Hematopoietic multipotent progenitor cell treated with erythropoietin and hydrocortisone succinate and interleukin-3 and kit ligand, for 17 days (in vitro differentiated cells): ENCODE data around the gene FMN1.

Experiments used
- DNase-seq: peaks from one replicate; pipeline ENCODE4 v3.0.0-alpha.2; 2015; ENCODE audit warnings: low spot score

FMN1 gene

DNA sequence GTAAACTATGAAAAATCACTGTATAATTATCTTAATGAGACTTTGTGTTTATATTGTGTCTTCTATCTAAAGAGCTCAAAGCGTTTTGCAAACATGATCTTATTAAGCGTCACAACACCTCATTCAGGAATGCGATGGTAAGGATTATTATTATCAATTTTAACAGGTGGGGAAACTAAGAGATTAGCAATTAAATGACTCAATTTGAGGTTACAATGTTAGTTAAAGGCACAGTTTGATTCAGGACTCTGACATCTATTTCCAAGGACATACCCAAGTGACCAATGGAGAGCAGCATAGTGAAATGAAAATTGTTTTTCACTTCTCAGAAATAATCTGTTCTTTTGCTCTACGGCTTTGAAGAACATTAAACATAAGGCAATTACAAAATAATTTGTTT is 74.6 kb downstream of the FMN1 start:
- DNase-seq: no peak

DNA sequence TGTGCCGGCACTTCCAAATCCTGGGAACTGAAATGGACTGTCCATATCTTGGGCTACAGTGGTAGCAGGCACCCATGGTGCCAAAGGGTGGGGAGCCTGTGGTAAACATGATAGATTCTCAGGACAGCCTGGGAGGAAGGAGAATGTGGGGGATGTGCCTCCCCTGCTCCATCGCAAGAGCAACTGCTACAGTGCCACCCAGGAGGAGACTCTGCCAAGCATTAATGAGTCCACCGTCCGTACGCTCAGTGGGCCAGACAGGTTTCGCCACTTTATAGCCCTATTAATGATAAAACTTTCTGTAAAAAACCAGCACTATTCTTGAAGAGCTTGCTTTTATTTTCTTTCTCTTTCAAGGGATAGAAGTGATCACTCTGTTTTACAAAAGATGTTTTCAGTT is 75.2 kb downstream of the FMN1 start:
- DNase-seq: no peak

DNA sequence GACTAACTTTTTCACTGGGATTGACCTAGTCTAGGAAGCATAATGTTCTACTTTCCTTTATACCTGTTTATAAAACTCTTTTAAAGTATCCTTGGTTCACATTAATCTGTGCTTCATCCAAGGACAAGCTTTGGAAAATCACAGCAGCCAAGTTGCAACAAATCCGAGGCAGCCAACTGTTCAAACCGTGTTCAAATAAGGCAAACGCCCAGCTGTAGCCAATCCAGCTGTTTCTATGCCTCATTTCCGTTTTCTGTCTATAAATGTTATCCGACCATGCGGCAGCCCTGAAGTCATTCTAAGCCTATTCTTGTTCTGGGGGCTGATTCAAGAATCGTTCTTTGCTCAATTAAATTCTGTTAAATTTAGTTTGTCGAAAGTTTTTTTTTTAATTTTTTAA is 78.3 kb downstream of the FMN1 start:
- no peak for DNase-seq

DNA sequence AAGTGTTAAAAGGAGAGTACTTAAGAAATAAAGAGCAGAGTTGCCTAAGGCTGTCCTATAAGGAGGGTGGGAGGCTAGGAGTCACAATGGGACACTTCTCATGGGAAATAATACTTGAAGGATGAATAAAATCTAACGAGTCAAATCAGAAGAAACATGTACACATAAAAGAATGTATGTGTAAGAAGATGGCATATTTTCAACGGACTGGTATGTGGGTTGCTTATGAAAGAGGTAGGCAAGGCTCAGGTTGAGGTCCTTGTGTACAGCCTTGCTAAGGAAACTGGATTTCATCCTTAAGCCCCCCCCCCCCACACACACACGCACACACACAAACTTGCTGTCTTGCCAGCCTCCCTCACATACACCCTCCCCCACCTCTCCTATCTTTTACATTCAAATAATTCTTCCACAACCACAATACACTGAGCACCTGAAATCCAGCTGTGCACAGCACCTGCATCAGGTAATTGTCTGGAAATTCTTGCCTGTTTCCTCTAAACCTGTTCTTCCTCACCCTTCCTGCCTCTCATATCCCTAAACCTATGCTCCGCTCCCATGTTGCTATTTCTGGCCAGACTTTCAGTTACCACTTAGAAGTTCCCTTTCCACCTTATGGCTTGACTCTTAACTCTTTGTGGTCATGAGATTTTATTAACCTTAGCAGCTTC is 79.2 kb downstream of the FMN1 start:
- no peak for DNase-seq

DNA sequence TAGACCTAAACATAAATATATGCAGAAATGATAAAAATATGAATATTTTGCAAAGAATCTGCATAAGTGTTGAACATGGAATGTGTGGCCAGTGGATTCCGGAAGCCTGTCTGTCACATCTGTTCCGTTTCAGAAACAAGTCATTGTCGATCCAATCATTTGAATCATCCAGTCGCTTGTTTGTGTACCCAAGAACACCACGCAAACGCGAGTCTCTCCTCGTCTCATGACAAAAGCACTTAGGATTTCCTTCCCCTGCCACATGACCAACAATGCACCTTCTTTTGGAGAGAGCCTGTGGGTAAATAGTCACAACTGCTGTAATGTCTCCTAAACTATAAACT is 80.2 kb downstream of the FMN1 start:
- no peak for DNase-seq

DNA sequence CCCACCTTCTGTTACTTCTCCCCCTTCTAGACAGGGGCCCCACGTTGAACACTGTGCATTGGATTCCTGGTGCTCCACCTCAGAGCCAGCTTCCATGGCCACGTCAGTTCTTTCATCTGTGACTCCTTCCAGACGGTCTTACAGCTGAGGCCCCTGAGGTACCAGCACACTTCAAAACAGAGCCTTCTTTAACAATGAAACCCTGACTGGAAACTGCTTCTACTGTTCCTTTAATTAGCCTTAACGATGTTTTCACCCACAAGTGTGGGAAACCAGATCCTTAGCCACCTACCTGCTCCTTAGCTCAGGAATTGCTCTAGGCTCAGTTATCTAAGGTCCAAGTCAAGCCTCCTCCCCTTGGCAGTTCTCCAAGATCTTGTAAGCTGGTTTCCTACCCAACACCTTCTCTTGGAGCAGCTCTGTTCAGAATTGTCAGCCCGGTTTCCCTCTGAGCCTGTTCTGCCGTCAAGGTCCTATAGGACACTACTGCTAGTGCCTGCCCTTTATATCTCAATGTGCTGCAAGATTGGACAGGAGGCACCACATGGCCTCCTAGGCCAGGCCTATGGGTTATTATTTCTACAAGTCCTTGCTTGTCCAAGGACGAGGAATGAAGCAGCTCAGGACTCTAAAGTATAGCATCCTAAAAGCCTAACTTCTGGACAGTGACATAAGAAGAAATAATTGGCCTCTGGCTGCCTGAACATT is 80.7 kb downstream of the FMN1 start:
- no peak for DNase-seq

- no peak for DNase-seq
These were observed 81.9 kb downstream of the FMN1 start for GRCh38 chr15:33112541-33113105.

GRCh38 chr15:33111041-33111451 is 83.5 kb downstream of the FMN1 start:
- no peak for DNase-seq

DNA sequence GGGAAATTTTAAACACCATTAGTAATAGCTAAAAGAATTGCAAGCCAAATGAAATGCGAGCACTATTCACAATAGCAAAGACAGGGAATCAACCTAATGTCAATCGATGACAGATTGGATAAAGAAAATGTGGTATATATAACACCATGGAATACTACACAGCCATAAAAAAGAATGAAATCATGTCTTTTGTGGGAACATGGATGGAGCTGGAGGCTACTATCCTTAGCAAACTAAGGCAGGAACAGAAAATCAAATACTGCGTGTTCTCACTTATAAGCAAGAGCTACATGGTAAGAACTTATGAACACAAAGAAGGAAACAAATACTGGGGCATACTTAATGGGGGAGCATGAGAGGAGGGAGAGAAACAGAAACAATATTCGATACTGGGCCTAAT is 85.2 kb downstream of the FMN1 start:
- DNase-seq: no peak

GRCh38 chr15:33108518-33108917 is 86.0 kb downstream of the FMN1 start:
- no peak for DNase-seq

GRCh38 chr15:33107950-33108349 is 86.6 kb downstream of the FMN1 start:
- no peak for DNase-seq

DNA sequence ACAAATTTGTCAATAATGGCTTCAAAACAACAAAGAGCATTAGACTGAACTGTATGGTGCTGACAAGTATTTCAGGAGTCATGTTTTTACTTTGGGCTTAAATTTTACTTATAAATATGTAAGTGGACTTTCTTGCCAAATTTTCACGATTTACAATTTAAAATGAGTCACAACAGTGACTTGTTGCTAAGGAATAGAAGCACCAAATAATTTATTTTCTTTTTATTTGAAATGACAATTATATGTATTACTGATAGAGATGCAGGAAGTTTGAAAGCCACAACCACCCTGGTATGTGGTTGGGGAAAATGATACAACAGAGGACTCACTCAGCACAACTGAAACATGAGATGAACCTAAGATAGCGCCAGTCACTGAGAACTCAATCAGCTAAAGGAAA is 90.3 kb downstream of the FMN1 start:
- no peak for DNase-seq

GRCh38 chr15:33101036-33101435 is 93.5 kb downstream of the FMN1 start:
- DNase-seq: no peak

GRCh38 chr15:33100314-33100713 is 94.2 kb downstream of the FMN1 start:
- no peak for DNase-seq

GRCh38 chr15:33099739-33100138 is 94.8 kb downstream of the FMN1 start:
- no peak for DNase-seq

GRCh38 chr15:33099213-33099612 is 95.3 kb downstream of the FMN1 start:
- no peak for DNase-seq

- DNase-seq: no peak
These were observed 96.1 kb downstream of the FMN1 start for GRCh38 chr15:33098094-33099058.

DNA sequence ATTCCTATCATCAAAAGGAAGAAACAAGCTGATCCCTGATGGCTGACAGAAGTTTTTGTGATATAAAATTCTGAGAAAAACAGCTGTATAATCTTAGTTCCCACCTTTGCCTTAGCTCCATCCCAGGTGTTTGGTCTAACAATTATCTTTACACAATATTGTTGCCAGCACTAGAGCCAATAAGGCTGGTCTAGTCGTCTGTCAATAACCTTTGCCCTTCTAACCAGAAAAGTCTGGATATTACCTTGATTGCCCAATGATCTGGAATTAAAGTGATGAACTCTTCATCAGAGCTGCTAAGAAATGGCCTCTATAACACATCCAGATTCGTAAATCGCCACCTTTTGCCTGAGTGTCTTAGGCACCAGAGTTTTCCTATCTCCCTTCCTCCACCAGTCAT is 98.4 kb downstream of the FMN1 start:
- no peak for DNase-seq

- DNase-seq: no peak
These were observed 98.9 kb downstream of the FMN1 start for GRCh38 chr15:33095641-33096040.

DNA sequence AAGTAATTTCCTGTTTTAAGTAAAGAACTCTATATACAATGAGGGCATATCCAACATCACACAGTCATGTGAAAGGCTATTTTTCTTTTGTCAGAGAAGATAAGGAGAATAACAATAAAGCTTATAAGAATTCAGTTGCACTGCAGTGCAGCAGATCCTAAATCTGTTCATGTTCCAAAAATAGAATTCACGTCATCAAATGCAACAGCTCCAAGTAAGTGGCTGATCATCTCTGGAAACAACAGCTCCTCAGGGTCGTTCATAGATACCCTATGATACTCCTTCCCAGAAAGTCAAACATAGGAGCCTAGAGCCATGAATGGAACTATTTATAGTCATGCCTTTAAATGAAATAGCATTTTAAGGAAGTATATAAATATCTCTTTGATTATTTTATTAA is 100.2 kb downstream of the FMN1 start:
- DNase-seq: no peak

- no peak for DNase-seq
These were observed 101.3 kb downstream of the FMN1 start for GRCh38 chr15:33093222-33093621.

DNA sequence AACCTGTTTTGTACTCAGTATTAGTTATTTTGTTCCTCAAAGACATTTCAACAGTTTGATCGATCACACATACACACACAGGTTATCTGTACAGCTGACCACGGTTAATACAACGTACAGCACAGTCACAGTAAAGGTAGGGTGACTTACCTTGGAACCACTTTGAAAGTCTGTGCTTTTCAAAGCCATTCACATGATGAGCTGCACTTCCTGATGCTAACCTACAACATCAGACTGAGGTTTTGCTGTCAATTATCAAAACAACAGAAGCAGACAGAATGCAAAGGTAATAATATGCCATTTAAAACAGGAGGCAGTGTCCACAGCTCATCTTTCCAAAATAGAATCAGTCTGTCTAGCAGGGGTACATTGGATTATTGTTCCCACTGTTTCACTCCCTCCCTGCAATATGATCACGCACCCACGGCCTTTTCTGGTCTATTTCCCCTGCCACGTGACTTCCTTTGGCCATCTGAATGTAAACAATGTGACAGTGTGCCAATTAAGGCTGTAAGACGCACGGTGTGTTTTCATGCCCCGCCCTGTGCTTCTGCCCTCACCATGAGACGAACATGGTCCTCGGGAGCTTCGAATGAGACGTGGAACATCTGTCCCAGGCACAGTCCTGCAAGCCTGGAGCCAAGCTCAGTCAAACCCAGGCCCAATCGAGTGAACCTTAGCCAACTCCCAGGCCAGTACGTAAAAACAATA is 102.4 kb downstream of the FMN1 start:
- DNase-seq: no peak
